ENCODE data around the gene GCDH. TPM values are rescaled to one million over a fixed set of nuclear protein-coding genes. Genes with fewer than 3 reads are reported as not detected.

GCDH gene
- total RNA-seq, 1 donor from 2014 or later: 14.7 TPM

DNA sequence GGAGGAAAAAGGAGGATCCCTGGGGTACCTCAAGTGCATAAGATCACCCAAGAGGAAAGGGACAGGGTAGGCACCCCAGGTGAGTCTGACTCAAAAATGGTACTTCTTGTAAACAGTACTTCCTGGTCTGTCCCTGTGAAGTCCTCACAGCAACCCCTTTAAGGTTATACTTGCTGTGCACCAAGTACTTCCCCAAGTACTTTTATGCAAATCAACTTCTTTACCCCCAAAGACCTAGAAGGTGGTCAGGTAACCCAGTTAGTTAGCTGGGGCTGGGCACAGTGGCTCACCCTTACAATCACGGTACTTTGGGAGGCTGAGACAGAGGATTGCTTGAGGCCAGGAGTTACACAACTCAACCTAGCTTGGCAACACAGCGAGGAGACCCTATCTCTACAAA lies 49.9 kb downstream of the GCDH start:
- DNase-seq: no peak

DNA sequence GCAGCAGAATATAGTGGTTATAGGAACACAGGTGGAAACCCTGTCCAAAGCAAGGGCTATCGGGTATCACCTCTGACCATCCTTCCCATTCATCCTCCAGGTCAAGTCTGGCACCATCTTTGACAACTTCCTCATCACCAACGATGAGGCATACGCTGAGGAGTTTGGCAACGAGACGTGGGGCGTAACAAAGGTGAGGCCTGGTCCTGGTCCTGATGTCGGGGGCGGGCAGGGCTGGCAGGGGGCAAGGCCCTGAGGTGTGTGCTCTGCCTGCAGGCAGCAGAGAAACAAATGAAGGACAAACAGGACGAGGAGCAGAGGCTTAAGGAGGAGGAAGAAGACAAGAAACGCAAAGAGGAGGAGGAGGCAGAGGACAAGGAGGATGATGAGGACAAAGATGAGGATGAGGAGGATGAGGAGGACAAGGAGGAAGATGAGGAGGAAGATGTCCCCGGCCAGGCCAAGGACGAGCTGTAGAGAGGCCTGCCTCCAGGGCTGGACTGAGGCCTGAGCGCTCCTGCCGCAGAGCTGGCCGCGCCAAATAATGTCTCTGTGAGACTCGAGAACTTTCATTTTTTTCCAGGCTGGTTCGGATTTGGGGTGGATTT lies 52.6 kb downstream of the GCDH start:
- no peak for DNase-seq

GRCh38 chr19:12944104-12944674 lies 53.2 kb downstream of the GCDH start:
- no peak for DNase-seq

GRCh38 chr19:12945479-12946091 lies 54.6 kb downstream of the GCDH start, which contains the start of gene RAD23A:
Gene RAD23A, plus strand, starts transcription at chr19:12945862. Its CDS starts 87 bp downstream, at chr19:12945949.
- peak; percentile 82 for DNase-seq

DNA sequence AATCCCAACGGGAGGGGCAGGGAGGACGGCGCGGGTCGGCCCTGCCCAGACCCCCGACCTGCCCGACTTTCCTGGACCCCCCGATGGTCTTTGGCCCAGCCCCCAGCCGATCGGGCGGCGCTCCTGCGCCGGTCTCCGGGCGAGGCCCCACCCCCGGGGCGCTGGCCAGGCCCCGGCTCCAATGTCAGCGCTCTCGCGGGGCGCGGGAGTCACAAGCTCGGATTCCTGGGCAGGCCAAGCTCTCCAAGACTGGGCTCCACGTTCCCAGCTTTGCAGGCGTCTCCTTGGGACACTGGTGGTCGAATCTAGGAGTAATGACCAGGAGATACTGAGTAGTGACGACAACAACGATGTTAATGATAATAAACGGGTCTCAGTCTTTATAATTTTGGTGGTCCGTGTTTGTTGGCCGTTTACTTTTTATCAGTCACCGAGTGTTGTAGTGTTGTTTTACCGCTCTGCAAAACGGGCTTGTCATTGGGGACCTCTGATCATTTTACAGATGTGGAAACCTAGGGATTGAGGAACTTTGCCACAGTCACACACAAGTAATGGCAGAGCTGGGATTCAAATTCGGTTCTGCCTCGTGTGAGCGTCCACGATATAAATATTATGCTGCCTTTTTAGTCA lies 55.2 kb downstream of the GCDH start:
- peak; percentile 35 for DNase-seq

DNA sequence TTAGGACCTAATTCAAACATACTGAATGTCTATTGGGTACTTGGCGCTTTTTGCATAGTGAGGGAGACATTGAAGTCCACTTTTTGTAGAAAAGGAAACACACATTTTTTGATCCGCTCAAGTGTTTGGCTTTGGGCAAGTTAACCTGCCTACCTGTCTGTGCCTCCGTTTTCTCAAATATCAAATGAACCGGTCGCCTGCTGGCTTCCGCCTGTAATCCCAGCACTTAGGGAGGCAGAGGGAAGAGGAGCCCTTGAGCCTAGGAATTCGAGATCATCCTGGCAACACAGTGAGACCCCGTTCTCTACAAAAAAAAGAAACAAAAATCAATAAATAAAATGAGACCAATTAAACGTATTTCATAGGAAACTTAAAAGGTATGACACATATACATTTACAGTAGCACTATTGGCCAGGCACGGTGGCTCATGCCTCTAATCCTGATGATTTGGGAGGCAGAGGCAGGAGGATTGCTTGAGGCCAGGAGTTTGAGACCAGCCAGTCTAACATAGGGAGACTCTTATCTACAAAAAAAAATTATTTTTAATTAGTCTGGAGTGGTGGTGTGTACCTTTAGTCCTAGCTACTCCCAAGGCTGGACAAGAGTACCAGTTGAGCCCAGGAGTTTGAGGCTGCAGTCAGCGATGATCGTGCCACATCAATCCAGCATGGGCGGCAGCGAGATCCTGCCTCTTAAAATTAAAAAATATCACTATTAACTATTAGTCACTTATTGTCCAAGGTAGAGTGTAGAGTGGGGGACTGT lies 56.0 kb downstream of the GCDH start:
- no peak for DNase-seq

DNA sequence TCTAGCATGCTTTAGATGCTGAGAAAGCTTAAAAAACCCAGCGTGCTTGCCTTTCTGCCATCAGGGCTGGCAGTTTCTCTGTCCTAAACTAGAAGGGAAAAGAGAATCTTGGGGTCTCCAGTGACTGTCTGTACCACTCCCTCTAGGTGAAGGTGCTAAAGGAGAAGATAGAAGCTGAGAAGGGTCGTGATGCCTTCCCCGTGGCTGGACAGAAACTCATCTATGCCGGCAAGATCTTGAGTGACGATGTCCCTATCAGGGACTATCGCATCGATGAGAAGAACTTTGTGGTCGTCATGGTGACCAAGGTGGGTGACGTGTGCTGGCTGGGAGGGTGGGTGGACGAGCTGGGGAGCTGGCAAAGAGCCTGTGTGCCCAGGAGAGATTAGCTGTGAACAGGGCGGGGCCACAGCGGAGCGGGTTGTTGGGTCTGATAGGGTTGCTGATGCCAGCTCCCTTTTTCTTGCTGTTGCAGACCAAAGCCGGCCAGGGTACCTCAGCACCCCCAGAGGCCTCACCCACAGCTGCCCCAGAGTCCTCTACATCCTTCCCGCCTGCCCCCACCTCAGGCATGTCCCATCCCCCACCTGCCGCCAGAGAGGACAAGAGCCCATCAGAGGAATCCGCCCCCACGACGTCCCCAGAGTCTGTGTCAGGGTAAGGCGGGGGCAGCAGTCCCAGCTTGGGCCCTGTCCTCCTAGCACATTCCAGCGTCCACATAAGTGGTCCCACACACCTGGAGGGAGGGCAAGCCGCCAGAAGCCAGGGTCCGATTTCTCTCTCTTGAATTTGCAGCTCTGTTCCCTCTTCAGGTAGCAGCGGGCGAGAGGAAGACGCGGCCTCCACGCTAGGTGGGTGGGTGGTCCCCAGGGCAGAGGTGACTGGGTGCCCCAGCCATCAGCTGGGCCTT lies 57.0 kb downstream of the GCDH start:
- DNase-seq: no peak

- no peak for DNase-seq
These were observed 57.8 kb downstream of the GCDH start for GRCh38 chr19:12948612-12949362.

Small RNA genes lying within 50 kb of the gene (small RNA-seq; reads per million reads assigned to genes)
- gene MIR5695 (0.29 reads per million, percentile 10 among the genes with 10 or more reads in this experiment), gene MIR6515 (not detected), gene MIR6794 (not detected)

Other genes with a start within 250 kb of the GCDH start
- 17.2 TPM for gene MAN2B1, start 224.4 kb upstream of the GCDH start, total RNA-seq
- 10.3 TPM for gene WDR83, start 224.4 kb upstream of the GCDH start, total RNA-seq
- gene DHPS, start 209.3 kb upstream of the GCDH start, total RNA-seq: 79.7 TPM
- gene GNG14, start 203.2 kb upstream of the GCDH start, total RNA-seq: not detected
- 6.4 TPM for gene FBXW9, start 194.5 kb upstream of the GCDH start, total RNA-seq
- 54.0 TPM for gene TNPO2, start 167.2 kb upstream of the GCDH start, total RNA-seq
- gene TRIR, start 156.5 kb upstream of the GCDH start, total RNA-seq: 138 TPM
- 59.3 TPM for gene GET3, start 153.7 kb upstream of the GCDH start, total RNA-seq
- 0.16 TPM for gene BEST2, start 139.4 kb upstream of the GCDH start, total RNA-seq
- 20.3 TPM for gene HOOK2, start 115.6 kb upstream of the GCDH start, total RNA-seq
- 22.6 TPM for gene JUNB, start 99.7 kb upstream of the GCDH start, total RNA-seq
- 174 TPM for gene PRDX2, start 89.4 kb upstream of the GCDH start, total RNA-seq
- 0.62 TPM for gene THSD8, start 89.1 kb upstream of the GCDH start, total RNA-seq
- gene RNASEH2A, start 84.6 kb upstream of the GCDH start, total RNA-seq: 15.8 TPM
- gene RTBDN, start 56.6 kb upstream of the GCDH start, total RNA-seq: 2.0 TPM
- 35.1 TPM for gene MAST1, start 52.6 kb upstream of the GCDH start, total RNA-seq
- 4.5 TPM for gene DNASE2, start 9.7 kb upstream of the GCDH start, total RNA-seq
- gene KLF1, start 4.0 kb upstream of the GCDH start, total RNA-seq: 0.31 TPM
- gene SYCE2, start 28.1 kb downstream of the GCDH start, total RNA-seq: not detected
- gene FARSA, start 42.6 kb downstream of the GCDH start, total RNA-seq: 46.8 TPM
- gene CALR, start 47.4 kb downstream of the GCDH start, total RNA-seq: 280 TPM
- gene RAD23A, start 54.7 kb downstream of the GCDH start, total RNA-seq: 21.8 TPM
- gene GADD45GIP1, start 66.1 kb downstream of the GCDH start, total RNA-seq: 13.3 TPM
- gene DAND5, start 78.4 kb downstream of the GCDH start, total RNA-seq: not detected
- 124 TPM for gene NFIX, start 104.3 kb downstream of the GCDH start, total RNA-seq
- 3.3 TPM for gene LYL1, start 211.7 kb downstream of the GCDH start, total RNA-seq
- gene TRMT1, start 225.6 kb downstream of the GCDH start, total RNA-seq: 27.1 TPM
- gene NACC1, start 227.1 kb downstream of the GCDH start, total RNA-seq: 13.1 TPM

All from occipital lobe (tissue), 3 donors.